IPS DF 19.7 (cell line): ENCODE data around the gene CCDC47.
"Not testable (repeated sequence)": the region's sequence is repeated elsewhere in the genome, so short reads cannot be mapped to it uniquely, and the experiment has no call there.

ENCODE experiments used
- DNase-seq: peaks from one replicate; pipeline ENCODE4 v3.0.0-alpha.2; 2013; ENCODE audit warnings: low read depth, low spot score

CCDC47 gene

GRCh38 chr17:63773272-63774140 is at the start of gene CCDC47:
CCDC47 (minus strand) TSS chr17:63773597; CDS start chr17:63766175, 7,422 bp downstream.
- DNase-seq: peak; percentile 98

- DNase-seq: no peak
Observed at GRCh38 chr17:63822537-63822936, 49.1 kb upstream of the CCDC47 start.

- no peak for DNase-seq
Observed at GRCh38 chr17:63821804-63822203, 48.4 kb upstream of the CCDC47 start.

GRCh38 chr17:63820963-63821561 is 47.7 kb upstream of the CCDC47 start:
- no peak for DNase-seq

- no peak for DNase-seq
Observed at GRCh38 chr17:63819585-63820537, 46.5 kb upstream of the CCDC47 start.

GRCh38 chr17:63819131-63819530 is 45.7 kb upstream of the CCDC47 start:
- no peak for DNase-seq

GRCh38 chr17:63817736-63818385 is 44.5 kb upstream of the CCDC47 start:
- DNase-seq: no peak

- DNase-seq: no peak
Observed at GRCh38 chr17:63816669-63817068, 43.3 kb upstream of the CCDC47 start.

- DNase-seq: no peak
Observed at GRCh38 chr17:63816123-63816522, 42.7 kb upstream of the CCDC47 start.

GRCh38 chr17:63809970-63810369 is 36.6 kb upstream of the CCDC47 start:
- no peak for DNase-seq

GRCh38 chr17:63805591-63805990 is 32.2 kb upstream of the CCDC47 start:
- no peak for DNase-seq

GRCh38 chr17:63804328-63804727 is 30.9 kb upstream of the CCDC47 start:
- DNase-seq: no peak

GRCh38 chr17:63800783-63801182 is 27.4 kb upstream of the CCDC47 start:
- no peak for DNase-seq

GRCh38 chr17:63798572-63799106 is 25.2 kb upstream of the CCDC47 start:
- no peak for DNase-seq

- DNase-seq: not testable (repeated sequence)
Observed at GRCh38 chr17:63796375-63796774, 23.0 kb upstream of the CCDC47 start.

GRCh38 chr17:63792055-63792729 is 18.8 kb upstream of the CCDC47 start:
- no peak for DNase-seq

- no peak for DNase-seq
Observed at GRCh38 chr17:63790057-63790456, 16.7 kb upstream of the CCDC47 start.

- no peak for DNase-seq
Observed at GRCh38 chr17:63786971-63787711, 13.7 kb upstream of the CCDC47 start.

GRCh38 chr17:63786117-63786516 is 12.7 kb upstream of the CCDC47 start:
- DNase-seq: no peak

GRCh38 chr17:63785556-63785955 is 12.2 kb upstream of the CCDC47 start:
- DNase-seq: no peak
